Stimulated activated effector memory CD8-positive, alpha-beta T cell treated with anti-CD3 and anti-CD28 coated beads, Interleukin-12 subunit alpha, Interleukin-12 subunit beta, amount 100 ng/mL, for 72 hours (primary cell): Measurements from ENCODE around the gene LARP4B.

ENCODE experiments used
- ATAC-seq: fragments of 150-1000 bp; cut with Tn5 transposase; 2 replicates; pipeline ENCODE4 v1.10.0; 2021
- DNase-seq, 2 donors: peaks; one replicate each; pipeline ENCODE4 v3.0.0; 2021 to 2022; ENCODE audit warnings: low spot score in 2 of 2
- H3K27ac Mint-ChIP-seq: one replicate; pipeline ENCODE4 v1.8.0; 2022; ENCODE audit warnings: mild to moderate bottlenecking, mixed read lengths
- H3K36me3 Mint-ChIP-seq: one replicate; pipeline ENCODE4 v1.8.0; 2022; ENCODE audit warnings: mild to moderate bottlenecking, mixed read lengths
- H3K4me1 Mint-ChIP-seq: one replicate; pipeline ENCODE4 v1.8.0; 2022; ENCODE audit warnings: mixed read lengths
- H3K4me3 Mint-ChIP-seq: one replicate; pipeline ENCODE4 v1.8.0; 2022; ENCODE audit warnings: mild to moderate bottlenecking, mixed read lengths
- H3K9me3 Mint-ChIP-seq: one replicate; pipeline ENCODE4 v1.8.0; 2022; ENCODE audit warnings: mixed read lengths

The LARP4B gene

GRCh38 chr10:790821-791551 is 140.5 kb downstream of the LARP4B start:
- H3K4me3 Mint-ChIP-seq: no peak overlapping the region
- DNase-seq: no peak
- no peaks in the 10 kb centered on the region for H3K4me1 Mint-ChIP-seq
- no peak for ATAC-seq
- no peaks in the 10 kb centered on the region for H3K9me3 Mint-ChIP-seq
- H3K36me3 Mint-ChIP-seq: peaks cover 6% of the 10 kb centered on the region
- H3K27ac Mint-ChIP-seq: no peak overlapping the region

- DNase-seq (no peak), ATAC-seq (no peak)
- Mint-ChIP-seq H3K27ac (no peak overlapping the region), H3K36me3 (peaks cover 6% of the 10 kb centered on the region), H3K4me1 (no peaks in the 10 kb centered on the region), H3K4me3 (no peak overlapping the region), H3K9me3 (no peaks in the 10 kb centered on the region)
These were observed 141.4 kb downstream of the LARP4B start for GRCh38 chr10:789831-790701.

GRCh38 chr10:788796-789748 is 142.4 kb downstream of the LARP4B start:
- Mint-ChIP-seq H3K27ac (no peak overlapping the region), H3K4me3 (no peak overlapping the region)
- no peak for ATAC-seq

GRCh38 chr10:787933-788651 is 143.4 kb downstream of the LARP4B start:
- no peak for ATAC-seq
- Mint-ChIP-seq H3K4me1 (no peaks in the 10 kb centered on the region), H3K9me3 (no peaks in the 10 kb centered on the region), H3K36me3 (peaks cover 6% of the 10 kb centered on the region), H3K27ac (no peak overlapping the region), H3K4me3 (no peak overlapping the region)
- no peak for DNase-seq

More at GRCh38 chr10:788796-789748, 142.4 kb downstream of the LARP4B start:
- H3K4me1 Mint-ChIP-seq: no peaks in the 10 kb centered on the region
- H3K36me3 Mint-ChIP-seq: peaks cover 6% of the 10 kb centered on the region
- no peaks in the 10 kb centered on the region for H3K9me3 Mint-ChIP-seq
- DNase-seq: no peak

DNA sequence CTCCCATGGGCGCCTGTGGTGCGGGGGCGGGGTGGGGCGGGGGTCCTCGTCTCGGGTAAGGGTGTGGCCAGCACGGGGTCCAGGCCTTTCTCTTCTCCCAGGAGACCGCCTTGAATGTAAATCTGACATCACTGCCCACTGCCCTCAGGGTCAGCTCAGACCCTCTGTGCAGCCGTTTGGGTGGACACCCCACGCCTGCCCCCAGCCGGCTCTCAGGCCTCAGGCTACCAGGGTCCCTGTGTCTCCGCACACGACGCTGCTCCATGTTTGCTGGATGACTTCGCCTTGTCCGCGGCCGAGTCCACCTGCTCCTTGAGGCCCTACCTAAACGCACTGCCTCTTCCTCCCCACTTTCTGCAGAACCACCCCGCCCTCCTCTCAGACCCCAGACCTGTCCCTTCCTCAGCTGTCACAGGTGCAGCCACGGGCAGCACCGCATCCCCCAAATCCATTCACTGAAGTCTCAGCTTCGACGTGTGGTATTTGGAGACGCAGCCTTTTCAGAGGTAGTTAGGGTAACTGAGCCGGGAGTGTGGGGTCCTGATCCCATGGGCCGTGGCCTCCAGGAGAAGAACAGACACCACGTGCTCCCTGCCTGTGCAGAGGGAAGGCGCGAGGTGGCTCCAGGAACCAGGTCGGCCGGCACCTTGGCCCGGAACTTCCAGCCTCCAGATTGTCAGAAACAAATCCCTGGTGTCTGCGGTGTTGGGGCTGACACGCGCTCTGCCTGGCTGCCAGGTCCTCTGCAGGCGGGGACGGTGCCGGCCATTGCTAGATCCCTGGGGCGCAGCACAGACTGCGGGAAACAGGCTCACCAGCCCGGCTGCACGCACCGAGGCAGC is 144.7 kb downstream of the LARP4B start:
- DNase-seq (peak in 1 of 2 donors; percentile 47), ATAC-seq (no peak)
- peaks cover 6% of the 10 kb centered on the region for H3K36me3 Mint-ChIP-seq
- H3K27ac Mint-ChIP-seq: no peak overlapping the region
- H3K4me3 Mint-ChIP-seq: no peak overlapping the region
- no peaks in the 10 kb centered on the region for H3K9me3 Mint-ChIP-seq
- H3K4me1 Mint-ChIP-seq: no peaks in the 10 kb centered on the region

DNA sequence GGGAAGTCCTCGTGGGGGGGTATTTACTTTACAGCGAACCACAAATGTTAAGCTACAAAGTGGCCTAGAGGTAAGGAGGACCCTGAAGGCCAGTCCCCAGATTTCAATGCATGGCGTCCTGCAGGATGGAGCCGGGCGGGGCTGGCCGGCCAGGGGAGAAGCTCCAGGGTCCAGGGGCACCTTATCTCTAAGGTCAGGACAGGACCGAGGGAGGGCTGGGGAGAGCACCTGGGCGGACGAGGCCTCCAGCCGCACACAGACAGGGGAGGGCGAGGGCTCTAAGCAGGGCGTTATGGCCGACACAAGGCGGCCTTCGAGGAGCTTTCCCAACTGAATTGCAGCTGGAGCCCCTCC is 145.7 kb downstream of the LARP4B start:
- no peaks in the 10 kb centered on the region for H3K4me1 Mint-ChIP-seq
- peaks cover 6% of the 10 kb centered on the region for H3K36me3 Mint-ChIP-seq
- H3K9me3 Mint-ChIP-seq: no peaks in the 10 kb centered on the region
- no peak overlapping the region for H3K4me3 Mint-ChIP-seq
- H3K27ac Mint-ChIP-seq: no peak overlapping the region
- DNase-seq (no peak), ATAC-seq (no peak)

DNA sequence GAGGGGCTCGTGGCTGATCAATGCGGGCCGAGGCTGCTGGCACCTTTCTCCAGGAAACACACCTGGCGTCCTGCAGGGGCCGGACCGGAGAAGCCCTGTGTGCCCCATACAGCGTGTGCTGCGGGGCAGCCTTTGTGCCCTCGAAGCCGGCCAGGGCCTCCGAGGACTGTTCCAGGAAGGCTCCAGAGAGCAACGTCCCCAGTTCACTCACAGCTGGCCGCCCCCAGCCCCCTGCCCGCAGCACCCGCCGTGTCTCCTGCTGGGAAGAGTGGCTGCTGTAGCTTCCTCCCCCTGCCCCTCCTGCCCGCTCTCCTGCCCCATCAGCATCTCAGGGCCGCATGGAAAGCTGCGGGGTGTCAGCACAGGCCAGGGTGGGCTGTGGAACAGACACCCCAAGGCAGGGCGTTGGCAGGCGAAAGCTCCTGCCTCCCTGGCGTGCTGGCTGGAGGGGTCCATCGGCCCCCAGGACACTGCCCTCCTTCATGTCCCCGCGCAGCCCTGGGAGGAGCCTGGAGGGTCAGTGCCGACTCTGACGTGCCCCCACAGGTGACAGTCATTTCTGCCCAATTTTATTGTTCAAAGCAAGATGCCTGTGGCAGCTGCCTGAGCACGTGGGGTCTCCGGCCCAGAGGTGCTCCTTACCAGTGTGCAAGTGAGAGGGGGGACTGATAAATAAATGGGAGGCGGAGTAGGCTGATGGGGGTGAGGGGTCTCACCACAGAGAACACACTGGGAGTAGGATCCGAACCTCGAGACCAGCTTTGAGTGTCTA is 146.2 kb downstream of the LARP4B start:
- peak overlapping the region; percentile 13 for H3K4me3 Mint-ChIP-seq
- DNase-seq (peak in 1 of 2 donors; percentile 38), ATAC-seq (peak; percentile 33)
- no peaks in the 10 kb centered on the region for H3K4me1 Mint-ChIP-seq
- no peaks in the 10 kb centered on the region for H3K9me3 Mint-ChIP-seq
- H3K36me3 Mint-ChIP-seq: peaks cover 6% of the 10 kb centered on the region
- no peak overlapping the region for H3K27ac Mint-ChIP-seq

- Mint-ChIP-seq H3K4me3 (peak overlapping the region; percentile 13), H3K27ac (no peak overlapping the region)
These were observed 147.0 kb downstream of the LARP4B start for GRCh38 chr10:784403-785088.

GRCh38 chr10:782751-783648 is 148.5 kb downstream of the LARP4B start:
- Mint-ChIP-seq H3K4me1 (no peaks in the 10 kb centered on the region), H3K4me3 (no peak overlapping the region), H3K27ac (no peak overlapping the region), H3K36me3 (peaks cover 6% of the 10 kb centered on the region), H3K9me3 (no peaks in the 10 kb centered on the region)
- peak in 1 of 2 donors; percentile 41 for DNase-seq
- no peak for ATAC-seq

More at GRCh38 chr10:784403-785088, 147.0 kb downstream of the LARP4B start:
- DNase-seq (peak in 1 of 2 donors; percentile 59), ATAC-seq (peak; percentile 87)
- Mint-ChIP-seq H3K4me1 (no peaks in the 10 kb centered on the region), H3K9me3 (no peaks in the 10 kb centered on the region), H3K36me3 (peaks cover 6% of the 10 kb centered on the region)

- Mint-ChIP-seq H3K27ac (no peak overlapping the region), H3K9me3 (no peaks in the 10 kb centered on the region), H3K36me3 (no peaks in the 10 kb centered on the region), H3K4me3 (no peak overlapping the region), H3K4me1 (no peaks in the 10 kb centered on the region)
- DNase-seq (no peak), ATAC-seq (no peak)
These were observed 150.7 kb downstream of the LARP4B start for GRCh38 chr10:780536-781524.

- DNase-seq (peak in 1 of 2 donors; percentile 39), ATAC-seq (no peak)
- Mint-ChIP-seq H3K9me3 (no peaks in the 10 kb centered on the region), H3K4me3 (no peak overlapping the region), H3K27ac (no peak overlapping the region), H3K4me1 (no peaks in the 10 kb centered on the region), H3K36me3 (no peaks in the 10 kb centered on the region)
These were observed 152.7 kb downstream of the LARP4B start for GRCh38 chr10:778626-779330.
